HG03565 (cell line): Measurements from ENCODE around the gene BRD4.

Experiments
- ATAC-seq: cut with Tn5 transposase; IDR thresholded peaks from one replicate; pipeline ENCODE4 v1.9.1; 2021; ENCODE audit warnings: mild to moderate bottlenecking, moderate library complexity; ENCODE audit not compliant: unreplicated experiment

Gene BRD4

GRCh38 chr19:15197275-15197941, 134.9 kb downstream of the BRD4 start:
- ATAC-seq: no peak

- no peak for ATAC-seq
Observed at GRCh38 chr19:15196360-15197005, 135.9 kb downstream of the BRD4 start.

- ATAC-seq: no peak
Observed at GRCh38 chr19:15195371-15196334, 136.7 kb downstream of the BRD4 start.

- no peak for ATAC-seq
Observed at GRCh38 chr19:15194938-15195337, 137.4 kb downstream of the BRD4 start.

- ATAC-seq: no peak
Observed at GRCh38 chr19:15191982-15192381, 140.4 kb downstream of the BRD4 start.

- ATAC-seq: no peak
Observed at GRCh38 chr19:15191514-15191913, 140.8 kb downstream of the BRD4 start.

- ATAC-seq: no peak
Observed at GRCh38 chr19:15188851-15189250, 143.5 kb downstream of the BRD4 start.

GRCh38 chr19:15187026-15188007, 145.0 kb downstream of the BRD4 start:
- no peak for ATAC-seq
